ENCODE results near the gene FHOD3.

DNA sequence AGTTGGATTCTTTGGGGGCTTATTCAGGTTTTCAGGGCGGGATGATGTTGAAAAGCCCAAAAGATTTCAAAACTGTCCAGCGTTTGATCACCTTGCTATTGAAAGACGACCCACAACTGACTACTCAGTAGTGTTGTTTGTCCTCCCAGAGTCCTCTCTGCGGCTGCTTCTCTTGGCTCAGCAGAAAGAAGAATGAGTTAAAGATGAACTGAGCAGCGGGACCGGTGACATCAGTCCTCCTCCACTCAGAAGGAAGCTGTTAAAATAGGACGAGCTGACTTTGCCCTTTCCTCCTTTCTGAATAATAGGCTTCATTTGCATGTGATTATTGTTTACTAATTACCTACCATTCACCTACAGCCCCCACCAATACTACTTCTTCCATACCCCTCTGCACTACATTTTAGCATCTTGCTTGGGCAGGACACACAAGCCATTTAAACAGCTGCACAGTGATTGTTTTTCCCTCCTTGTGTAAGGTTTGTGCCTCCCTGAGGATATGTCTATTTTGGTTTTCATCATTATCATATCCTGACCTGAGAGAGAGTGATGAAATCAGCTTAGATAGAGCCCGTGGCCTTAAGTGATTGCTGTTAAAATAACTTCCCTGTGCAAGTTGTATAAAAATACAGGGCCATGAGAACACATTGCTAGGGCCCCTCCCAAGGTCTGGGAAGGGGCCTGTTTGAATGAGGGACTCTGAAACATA, 261.8 kb downstream of the FHOD3 start:
- TF ChIP-seq, protein P1, sequence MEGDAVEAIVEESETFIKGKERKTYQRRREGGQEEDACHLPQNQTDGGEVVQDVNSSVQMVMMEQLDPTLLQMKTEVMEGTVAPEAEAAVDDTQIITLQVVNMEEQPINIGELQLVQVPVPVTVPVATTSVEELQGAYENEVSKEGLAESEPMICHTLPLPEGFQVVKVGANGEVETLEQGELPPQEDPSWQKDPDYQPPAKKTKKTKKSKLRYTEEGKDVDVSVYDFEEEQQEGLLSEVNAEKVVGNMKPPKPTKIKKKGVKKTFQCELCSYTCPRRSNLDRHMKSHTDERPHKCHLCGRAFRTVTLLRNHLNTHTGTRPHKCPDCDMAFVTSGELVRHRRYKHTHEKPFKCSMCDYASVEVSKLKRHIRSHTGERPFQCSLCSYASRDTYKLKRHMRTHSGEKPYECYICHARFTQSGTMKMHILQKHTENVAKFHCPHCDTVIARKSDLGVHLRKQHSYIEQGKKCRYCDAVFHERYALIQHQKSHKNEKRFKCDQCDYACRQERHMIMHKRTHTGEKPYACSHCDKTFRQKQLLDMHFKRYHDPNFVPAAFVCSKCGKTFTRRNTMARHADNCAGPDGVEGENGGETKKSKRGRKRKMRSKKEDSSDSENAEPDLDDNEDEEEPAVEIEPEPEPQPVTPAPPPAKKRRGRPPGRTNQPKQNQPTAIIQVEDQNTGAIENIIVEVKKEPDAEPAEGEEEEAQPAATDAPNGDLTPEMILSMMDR (IDR thresholded peaks at IDR 0.05): no peak
- no peak for TF ChIP-seq POLR2A (IDR thresholded peaks at IDR 0.05)

Data from uterus (tissue), 2 donors.